ENCODE data around the gene NPBWR2. TPM values are rescaled to one million over a fixed set of nuclear protein-coding genes. Genes with fewer than 3 reads are reported as not detected.

Gene NPBWR2
- polyA plus RNA-seq, 1 donor (not counting 4 experiments of a cell fraction or from before 2014, with no cell fraction given) = not detected

- H3K9me1 ChIP-seq (ENCODE audit: control insufficient read depth, extremely low read depth, insufficient read depth, low read length) = no peaks in the 10 kb centered on the region
- peaks cover 3% of the 10 kb centered on the region for H3K27me3 ChIP-seq (ENCODE audit: control insufficient read depth, extremely low read depth, insufficient read depth, low read length)
- no peaks in the 10 kb centered on the region for H3K36me3 ChIP-seq (ENCODE audit: control insufficient read depth in 2 of 2, extremely low read depth in 1 of 2, insufficient read depth in 2 of 2, low read length in 2 of 2)
- H4K20me1 ChIP-seq (ENCODE audit: control insufficient read depth, extremely low read depth, insufficient read depth, low read length) = no peaks in the 10 kb centered on the region
- no peak overlapping the region for H3K27ac ChIP-seq (ENCODE audit: control insufficient read depth, insufficient read depth, low read length)
- H3K79me2 ChIP-seq (ENCODE audit: control insufficient read depth, insufficient read depth, low read length) = no peaks in the 10 kb centered on the region
- dilution Hi-C loops (cut with MboI; ENCODE audit: extremely low pct_ligation_motif_present, low sequenced_read_pairs) = no loop called here
- no peak overlapping the region for H3K4me2 ChIP-seq (ENCODE audit: control insufficient read depth, extremely low read depth, insufficient read depth, low read depth, low read length)
- TF ChIP-seq EZH2 (IDR thresholded peaks at IDR 0.05; ENCODE audit: low read length) (no peak), CTCF (optimal IDR thresholded peaks at IDR 0.05 in 1 of 3, IDR thresholded peaks at IDR 0.05 in 1 of 3, conservative IDR thresholded peaks at IDR 0.05 in 1 of 3; ENCODE audit: extremely low read depth in 1 of 3, insufficient read depth in 2 of 3, low read length in 3 of 3) (no peak)
- no peak for DNase-seq (ENCODE audit: low read depth, low spot score)
- H2AFZ ChIP-seq (ENCODE audit: control insufficient read depth, low read length) = no peak overlapping the region
- no peak for FAIRE-seq
- H3K4me3 ChIP-seq (ENCODE audit: control insufficient read depth in 2 of 3, extremely low read depth in 1 of 3, insufficient read depth in 2 of 3, low read depth in 1 of 3, low read length in 3 of 3) = no peak overlapping the region
- H3K9me3 ChIP-seq (ENCODE audit: control insufficient read depth, low read depth, low read length) = no peaks in the 10 kb centered on the region
- H3K4me1 ChIP-seq (ENCODE audit: control insufficient read depth, extremely low read depth, insufficient read depth, low read length) = no peaks in the 10 kb centered on the region
- H3K9ac ChIP-seq (ENCODE audit: control insufficient read depth, extremely low read depth, insufficient read depth, low read length) = no peak overlapping the region
Measured at GRCh38 chr20:64116016-64116415, 8.7 kb upstream of the NPBWR2 start.

GRCh38 chr20:64115171-64115911, 8.0 kb upstream of the NPBWR2 start:
- FAIRE-seq (no peak), DNase-seq (ENCODE audit: low read depth, low spot score) (no peak)
- Histone ChIP-seq H3K4me3 (ENCODE audit: control insufficient read depth in 2 of 3, extremely low read depth in 1 of 3, insufficient read depth in 2 of 3, low read depth in 1 of 3, low read length in 3 of 3) (no peak overlapping the region), H3K79me2 (ENCODE audit: control insufficient read depth, insufficient read depth, low read length) (no peaks in the 10 kb centered on the region), H3K9ac (ENCODE audit: control insufficient read depth, extremely low read depth, insufficient read depth, low read length) (no peak overlapping the region), H3K4me2 (ENCODE audit: control insufficient read depth, extremely low read depth, insufficient read depth, low read depth, low read length) (no peak overlapping the region), H3K9me3 (ENCODE audit: control insufficient read depth, low read depth, low read length) (no peaks in the 10 kb centered on the region), H3K27ac (ENCODE audit: control insufficient read depth, insufficient read depth, low read length) (no peak overlapping the region), H3K27me3 (ENCODE audit: control insufficient read depth, extremely low read depth, insufficient read depth, low read length) (peaks cover 3% of the 10 kb centered on the region), H3K9me1 (ENCODE audit: control insufficient read depth, extremely low read depth, insufficient read depth, low read length) (no peaks in the 10 kb centered on the region), H3K4me1 (ENCODE audit: control insufficient read depth, extremely low read depth, insufficient read depth, low read length) (no peaks in the 10 kb centered on the region), H3K36me3 (ENCODE audit: control insufficient read depth in 2 of 2, extremely low read depth in 1 of 2, insufficient read depth in 2 of 2, low read length in 2 of 2) (no peaks in the 10 kb centered on the region), H2AFZ (ENCODE audit: control insufficient read depth, low read length) (no peak overlapping the region), H4K20me1 (ENCODE audit: control insufficient read depth, extremely low read depth, insufficient read depth, low read length) (no peaks in the 10 kb centered on the region)
- TF ChIP-seq CTCF (optimal IDR thresholded peaks at IDR 0.05 in 1 of 3, IDR thresholded peaks at IDR 0.05 in 1 of 3, conservative IDR thresholded peaks at IDR 0.05 in 1 of 3; ENCODE audit: extremely low read depth in 1 of 3, insufficient read depth in 2 of 3, low read length in 3 of 3) (no peak), EZH2 (IDR thresholded peaks at IDR 0.05; ENCODE audit: low read length) (no peak)
- dilution Hi-C loops (cut with MboI; ENCODE audit: extremely low pct_ligation_motif_present, low sequenced_read_pairs) = no loop called here

Measured in keratinocyte (primary cell).